ENCODE measurements around the gene CDCA4.

Gene CDCA4

GRCh38 chr14:104971447-104972240 is 49.2 kb downstream of the CDCA4 start:
- no peaks in the 10 kb centered on the region for H3K36me3 ChIP-seq (ENCODE audit: control insufficient read depth in 1 of 2, insufficient read depth in 2 of 2, low read length in 2 of 2)
- H3K79me2 ChIP-seq (ENCODE audit: control insufficient read depth, insufficient read depth, low read length, poor library complexity), result no peaks in the 10 kb centered on the region
- no peak overlapping the region for H2AFZ ChIP-seq (ENCODE audit: insufficient read depth, low read length, poor library complexity)
- H2BK5ac ChIP-seq (ENCODE audit: low read depth, low read length, poor library complexity), result no peak overlapping the region
- H2BK120ac ChIP-seq (ENCODE audit: insufficient read depth, low read length, poor library complexity), result no peak overlapping the region
- H3K9ac ChIP-seq (ENCODE audit: low read length), result no peak overlapping the region
- no peak overlapping the region for H3K4ac ChIP-seq (ENCODE audit: low read depth, low read length)
- H2AK5ac ChIP-seq (ENCODE audit: low read length), result peak overlapping the region; percentile 13
- no peak overlapping the region for H3K23ac ChIP-seq (ENCODE audit: low read length)
- H3K14ac ChIP-seq (ENCODE audit: low read length), result no peak overlapping the region
- H4K8ac ChIP-seq (ENCODE audit: low read depth, low read length), result no peak overlapping the region
- H3K4me2 ChIP-seq (ENCODE audit: low read length), result no peak overlapping the region
- peak overlapping the region; percentile 2 for H2BK12ac ChIP-seq (ENCODE audit: low read length)
- H3K18ac ChIP-seq (ENCODE audit: low read length), result no peak overlapping the region
- H3K27me3 ChIP-seq (ENCODE audit: insufficient read depth, low read length), result no peaks in the 10 kb centered on the region
- H4K91ac ChIP-seq (ENCODE audit: low read depth, low read length), result peak overlapping the region; percentile 4
- peaks cover under 1% of the 10 kb centered on the region for H3K9me3 ChIP-seq (ENCODE audit: insufficient read depth, low read depth, low read length)
- H4K12ac ChIP-seq (ENCODE audit: low read depth, low read length), result no peak overlapping the region
- peaks cover 23 to 48% of the 10 kb centered on the region in 2 experiments for H3K4me1 ChIP-seq (ENCODE audit: control insufficient read depth in 1 of 2, insufficient read depth in 2 of 2, low read length in 2 of 2)
- WGBS (ENCODE audit: extremely low coverage, insufficient coverage, insufficient read length), result no CpG with 5 or more reads among the region's 12 CpGs
- no peak overlapping the region for H3K27ac ChIP-seq (ENCODE audit: low read depth, low read length)
- no peak for DNase-seq
- H3K4me3 ChIP-seq (ENCODE audit: low read depth, low read length), result no peak overlapping the region
- no peaks in the 10 kb centered on the region for H3K79me1 ChIP-seq (ENCODE audit: low read length)

GRCh38 chr14:104970231-104971068 is 50.4 kb downstream of the CDCA4 start:
- no peak overlapping the region for H4K8ac ChIP-seq (ENCODE audit: low read depth, low read length)
- H3K4me3 ChIP-seq (ENCODE audit: low read depth, low read length), result no peak overlapping the region
- no peak overlapping the region for H2BK120ac ChIP-seq (ENCODE audit: insufficient read depth, low read length, poor library complexity)
- H3K18ac ChIP-seq (ENCODE audit: low read length), result no peak overlapping the region
- no peaks in the 10 kb centered on the region for H3K27me3 ChIP-seq (ENCODE audit: insufficient read depth, low read length)
- H3K79me2 ChIP-seq (ENCODE audit: control insufficient read depth, insufficient read depth, low read length, poor library complexity), result no peaks in the 10 kb centered on the region
- H3K9me3 ChIP-seq (ENCODE audit: insufficient read depth, low read depth, low read length), result peaks cover 2% of the 10 kb centered on the region
- peak; percentile 61 to 67 for DNase-seq
- peak overlapping the region; percentile 12 for H2BK12ac ChIP-seq (ENCODE audit: low read length)
- no peak overlapping the region for H3K14ac ChIP-seq (ENCODE audit: low read length)
- no peaks in the 10 kb centered on the region for H3K79me1 ChIP-seq (ENCODE audit: low read length)
- H2AK5ac ChIP-seq (ENCODE audit: low read length), result peak overlapping the region; percentile 8
- H3K4me1 ChIP-seq (ENCODE audit: control insufficient read depth in 1 of 2, insufficient read depth in 2 of 2, low read length in 2 of 2), result peaks cover 23 to 45% of the 10 kb centered on the region in 2 experiments
- no peak overlapping the region for H2BK5ac ChIP-seq (ENCODE audit: low read depth, low read length, poor library complexity)
- H3K4ac ChIP-seq (ENCODE audit: low read depth, low read length), result no peak overlapping the region
- H4K12ac ChIP-seq (ENCODE audit: low read depth, low read length), result no peak overlapping the region
- H3K36me3 ChIP-seq (ENCODE audit: control insufficient read depth in 1 of 2, insufficient read depth in 2 of 2, low read length in 2 of 2), result no peaks in the 10 kb centered on the region
- no peak overlapping the region for H3K9ac ChIP-seq (ENCODE audit: low read length)
- WGBS (ENCODE audit: extremely low coverage, insufficient coverage, insufficient read length), result no CpG with 5 or more reads among the region's 19 CpGs
- no peak overlapping the region for H3K4me2 ChIP-seq (ENCODE audit: low read length)
- H3K23ac ChIP-seq (ENCODE audit: low read length), result no peak overlapping the region
- H2AFZ ChIP-seq (ENCODE audit: insufficient read depth, low read length, poor library complexity), result no peak overlapping the region
- H4K91ac ChIP-seq (ENCODE audit: low read depth, low read length), result peak overlapping the region; percentile 63
- no peak overlapping the region for H3K27ac ChIP-seq (ENCODE audit: low read depth, low read length)

- H3K27me3 ChIP-seq (ENCODE audit: insufficient read depth, low read length), result no peaks in the 10 kb centered on the region
- no peak overlapping the region for H3K4me3 ChIP-seq (ENCODE audit: low read depth, low read length)
- no CpG with 5 or more reads among the region's 10 CpGs for WGBS (ENCODE audit: extremely low coverage, insufficient coverage, insufficient read length)
- H3K4me2 ChIP-seq (ENCODE audit: low read length), result no peak overlapping the region
- H3K9me3 ChIP-seq (ENCODE audit: insufficient read depth, low read depth, low read length), result peaks cover 2% of the 10 kb centered on the region
- no peak overlapping the region for H3K14ac ChIP-seq (ENCODE audit: low read length)
- H3K27ac ChIP-seq (ENCODE audit: low read depth, low read length), result no peak overlapping the region
- H2AK5ac ChIP-seq (ENCODE audit: low read length), result peak overlapping the region; percentile 25
- no peak overlapping the region for H4K12ac ChIP-seq (ENCODE audit: low read depth, low read length)
- no peak overlapping the region for H2BK5ac ChIP-seq (ENCODE audit: low read depth, low read length, poor library complexity)
- H3K79me1 ChIP-seq (ENCODE audit: low read length), result no peaks in the 10 kb centered on the region
- H4K8ac ChIP-seq (ENCODE audit: low read depth, low read length), result no peak overlapping the region
- no peak overlapping the region for H2BK12ac ChIP-seq (ENCODE audit: low read length)
- H3K18ac ChIP-seq (ENCODE audit: low read length), result no peak overlapping the region
- H3K36me3 ChIP-seq (ENCODE audit: control insufficient read depth in 1 of 2, insufficient read depth in 2 of 2, low read length in 2 of 2), result no peaks in the 10 kb centered on the region
- H2BK120ac ChIP-seq (ENCODE audit: insufficient read depth, low read length, poor library complexity), result no peak overlapping the region
- peak overlapping the region; percentile 63 for H4K91ac ChIP-seq (ENCODE audit: low read depth, low read length)
- H2AFZ ChIP-seq (ENCODE audit: insufficient read depth, low read length, poor library complexity), result no peak overlapping the region
- H3K23ac ChIP-seq (ENCODE audit: low read length), result no peak overlapping the region
- peaks cover 23 to 45% of the 10 kb centered on the region in 2 experiments for H3K4me1 ChIP-seq (ENCODE audit: control insufficient read depth in 1 of 2, insufficient read depth in 2 of 2, low read length in 2 of 2)
- no peak overlapping the region for H3K4ac ChIP-seq (ENCODE audit: low read depth, low read length)
- H3K79me2 ChIP-seq (ENCODE audit: control insufficient read depth, insufficient read depth, low read length, poor library complexity), result no peaks in the 10 kb centered on the region
- no peak overlapping the region for H3K9ac ChIP-seq (ENCODE audit: low read length)
- DNase-seq, result no peak
Observed at GRCh38 chr14:104969741-104970230, 51.1 kb downstream of the CDCA4 start.

GRCh38 chr14:104968541-104969401 is 52.1 kb downstream of the CDCA4 start:
- Histone ChIP-seq H4K8ac (ENCODE audit: low read depth, low read length) (no peak overlapping the region), H3K4me3 (ENCODE audit: low read depth, low read length) (no peak overlapping the region), H3K4me2 (ENCODE audit: low read length) (peak overlapping the region; percentile 59), H2AK5ac (ENCODE audit: low read length) (no peak overlapping the region), H2BK12ac (ENCODE audit: low read length) (no peak overlapping the region), H3K4me1 (ENCODE audit: control insufficient read depth in 1 of 2, insufficient read depth in 2 of 2, low read length in 2 of 2) (peaks cover 23 to 45% of the 10 kb centered on the region in 2 experiments), H3K27me3 (ENCODE audit: insufficient read depth, low read length) (no peaks in the 10 kb centered on the region), H3K23ac (ENCODE audit: low read length) (no peak overlapping the region), H4K91ac (ENCODE audit: low read depth, low read length) (peak overlapping the region; percentile 4), H2AFZ (ENCODE audit: insufficient read depth, low read length, poor library complexity) (no peak overlapping the region), H3K79me1 (ENCODE audit: low read length) (no peaks in the 10 kb centered on the region), H3K27ac (ENCODE audit: low read depth, low read length) (no peak overlapping the region), H3K14ac (ENCODE audit: low read length) (no peak overlapping the region), H3K9me3 (ENCODE audit: insufficient read depth, low read depth, low read length) (peaks cover 2% of the 10 kb centered on the region), H2BK120ac (ENCODE audit: insufficient read depth, low read length, poor library complexity) (no peak overlapping the region), H3K79me2 (ENCODE audit: control insufficient read depth, insufficient read depth, low read length, poor library complexity) (no peaks in the 10 kb centered on the region), H3K9ac (ENCODE audit: low read length) (no peak overlapping the region), H3K4ac (ENCODE audit: low read depth, low read length) (no peak overlapping the region), H4K12ac (ENCODE audit: low read depth, low read length) (no peak overlapping the region), H3K36me3 (ENCODE audit: control insufficient read depth in 1 of 2, insufficient read depth in 2 of 2, low read length in 2 of 2) (no peaks in the 10 kb centered on the region), H2BK5ac (ENCODE audit: low read depth, low read length, poor library complexity) (no peak overlapping the region), H3K18ac (ENCODE audit: low read length) (no peak overlapping the region)
- WGBS (ENCODE audit: extremely low coverage, insufficient coverage, insufficient read length), result no CpG with 5 or more reads among the region's 21 CpGs
- peak; percentile 75 for DNase-seq

Measured in trophoblast cell (in vitro differentiated cells and primary cell).